CD8-positive, alpha-beta memory T cell (primary cell): ENCODE data around the gene ITPRID2. TPM values are rescaled to one million over a fixed set of nuclear protein-coding genes. Genes with fewer than 3 reads are reported as not detected.
"Not testable (repeated sequence)": the region's sequence is repeated elsewhere in the genome, so short reads cannot be mapped to it uniquely, and the experiment has no call there.

Source experiments
- CTCF ChIA-PET: fragments of 350-600 bp; sonication (Branson Sonifier 250); formaldehyde crosslinking; loops from one replicate; lab custom pipeline; 2021; ENCODE audit warnings: antibody characterized with exemption; lab: Charles Lee
- POLR2A ChIA-PET: fragments of 350-600 bp; sonication (Branson Sonifier 250); formaldehyde crosslinking; loops from one replicate; lab custom pipeline; 2021; ENCODE audit warnings: antibody characterized with exemption; lab: Charles Lee
- DNase-seq, 5 donors: peaks; one replicate each; pipeline versions ENCODE4 v3.0.0 to v3.0.0-alpha.2; 2020 to 2022; ENCODE audit warnings: mixed read lengths in 1 of 5
- H3K27ac ChIP-seq: one replicate; pipeline ENCODE4 v1.7.0; 2013; ENCODE audit warnings: low read depth, mild to moderate bottlenecking, low read length, moderate library complexity
- H3K27me3 ChIP-seq: 2 replicates; pipeline ENCODE4 v1.7.0; 2013; ENCODE audit warnings: low read length, mild to moderate bottlenecking; ENCODE audit not compliant: insufficient read depth, poor library complexity, severe bottlenecking
- H3K36me3 ChIP-seq: 2 replicates; pipeline ENCODE4 v1.7.0; 2013; ENCODE audit warnings: mild to moderate bottlenecking, low read length, moderate library complexity; ENCODE audit not compliant: insufficient read depth
- H3K4me1 ChIP-seq: 2 replicates; pipeline ENCODE4 v1.7.0; 2013; ENCODE audit warnings: mild to moderate bottlenecking, low read length, moderate library complexity; ENCODE audit not compliant: insufficient read depth
- H3K4me3 ChIP-seq: 2 replicates; pipeline ENCODE4 v1.7.0; 2013; ENCODE audit warnings: mild to moderate bottlenecking, low read length
- H3K9me3 ChIP-seq: 2 replicates; pipeline ENCODE4 v1.7.0; 2013; ENCODE audit warnings: mild to moderate bottlenecking, low read length
- H3K27ac Mint-ChIP-seq, 8 donors: one replicate each; pipeline ENCODE4 v1.8.0; 2020 to 2021; ENCODE audit warnings: mixed read lengths in 8 of 8, mild to moderate bottlenecking in 6 of 8, inconsistent platforms in 3 of 8, moderate library complexity in 3 of 8
- H3K27me3 Mint-ChIP-seq, 2 donors: one replicate each; pipeline ENCODE4 v1.8.0; 2020 to 2021; ENCODE audit warnings: mixed read lengths in 2 of 2, mild to moderate bottlenecking in 1 of 2, moderate library complexity in 1 of 2
- H3K36me3 Mint-ChIP-seq, 3 donors: one replicate each; pipeline ENCODE4 v1.8.0; 2020 to 2021; ENCODE audit warnings: mixed read lengths in 3 of 3, inconsistent platforms in 1 of 3, mild to moderate bottlenecking in 1 of 3
- H3K4me1 Mint-ChIP-seq, 3 donors: one replicate each; pipeline ENCODE4 v1.8.0; 2020 to 2021; ENCODE audit warnings: mixed read lengths in 3 of 3, inconsistent platforms in 1 of 3, mild to moderate bottlenecking in 1 of 3
- H3K4me3 Mint-ChIP-seq, 7 donors: one replicate each; pipeline ENCODE4 v1.8.0; 2020 to 2021; ENCODE audit warnings: mixed read lengths in 7 of 7, mild to moderate bottlenecking in 6 of 7, moderate library complexity in 4 of 7, inconsistent platforms in 2 of 7
- H3K9me3 Mint-ChIP-seq, 5 donors: one replicate each; pipeline ENCODE4 v1.8.0; 2020 to 2022; ENCODE audit warnings: mixed read lengths in 5 of 5, mild to moderate bottlenecking in 3 of 5, moderate library complexity in 2 of 5, inconsistent platforms in 1 of 5
- polyA plus RNA-seq: library from polyadenylated mRNA; unstranded; fragments of 300-500 nt; fragmentation: Illumina TruSeq; gene quantifications from one replicate; pipeline ENCODE4 v1.2.3, GENCODE V29; 2021
- total RNA-seq, 2 experiments: library from RNA; stranded (reverse); gene quantifications; one replicate each; pipeline ENCODE4 v1.2.3, GENCODE V29; 2021

The ITPRID2 gene
- total and polyA plus RNA-seq, 3 experiments from 2014 or later: 3.4 to 58.4 (median 51.8) TPM

- Mint-ChIP-seq H3K27me3 (peaks cover 9 to 42% of the 10 kb centered on the region in 2 donors), H3K36me3 (peaks cover 0 to 2% (median 0%) of the 10 kb centered on the region in 3 donors), H3K27ac (no peak overlapping the region), H3K9me3 (no peaks in the 10 kb centered on the region), H3K4me1 (peaks cover 7 to 13% (median 12%) of the 10 kb centered on the region in 3 donors), H3K4me3 (no peak overlapping the region)
- CTCF ChIA-PET: no interaction called here
- H3K9me3 ChIP-seq: no peaks in the 10 kb centered on the region
- no peak overlapping the region for H3K27ac ChIP-seq
- peaks cover 3% of the 10 kb centered on the region for H3K27me3 ChIP-seq
- no peak overlapping the region for H3K4me3 ChIP-seq
- POLR2A ChIA-PET: no interaction called here
- H3K36me3 ChIP-seq: no peaks in the 10 kb centered on the region
- peaks cover 4% of the 10 kb centered on the region for H3K4me1 ChIP-seq
- no peak for DNase-seq
These were observed 67.2 kb downstream of the ITPRID2 start for GRCh38 chr2:181958726-181959125.

DNA sequence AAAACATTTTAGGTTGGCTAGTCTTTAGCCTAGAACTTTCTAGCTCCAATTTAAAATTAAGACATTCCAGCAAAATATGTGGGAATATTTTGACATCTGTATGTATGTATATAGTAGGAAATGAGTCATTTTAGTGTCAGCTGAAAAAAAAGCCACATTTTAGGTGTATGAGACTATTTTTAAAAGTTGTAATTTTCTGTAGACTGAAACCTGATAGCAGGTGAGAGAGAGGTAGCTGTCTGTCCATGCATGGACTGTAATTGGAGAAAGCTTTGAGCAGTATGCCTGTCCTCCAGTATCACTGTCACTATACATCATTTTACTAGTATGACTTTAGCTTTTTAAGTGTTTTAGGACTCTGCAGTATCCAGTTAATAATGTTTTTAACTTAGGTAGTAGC, 68.0 kb downstream of the ITPRID2 start:
- no peak overlapping the region for H3K4me3 Mint-ChIP-seq
- H3K27ac ChIP-seq: no peak overlapping the region
- H3K27ac Mint-ChIP-seq: no peak overlapping the region
- DNase-seq: no peak
- no peak overlapping the region for H3K4me3 ChIP-seq
- peaks cover 1 to 5% (median 4%) of the 10 kb centered on the region in 3 donors for H3K4me1 Mint-ChIP-seq
- H3K27me3 Mint-ChIP-seq: peaks cover 9 to 40% of the 10 kb centered on the region in 2 donors
- no peaks in the 10 kb centered on the region for H3K9me3 ChIP-seq
- no peaks in the 10 kb centered on the region for H3K36me3 ChIP-seq
- H3K9me3 Mint-ChIP-seq: no peaks in the 10 kb centered on the region
- peaks cover 3% of the 10 kb centered on the region for H3K27me3 ChIP-seq
- peaks cover 0 to 2% (median 0%) of the 10 kb centered on the region in 3 donors for H3K36me3 Mint-ChIP-seq
- CTCF ChIA-PET: no interaction called here
- no peaks in the 10 kb centered on the region for H3K4me1 ChIP-seq
- POLR2A ChIA-PET: interaction anchor here (0.7 kb wide), 1 partner anchor 63 kb away, joined by 3 read pairs; no protein-coding TSS in a partner anchor

DNA sequence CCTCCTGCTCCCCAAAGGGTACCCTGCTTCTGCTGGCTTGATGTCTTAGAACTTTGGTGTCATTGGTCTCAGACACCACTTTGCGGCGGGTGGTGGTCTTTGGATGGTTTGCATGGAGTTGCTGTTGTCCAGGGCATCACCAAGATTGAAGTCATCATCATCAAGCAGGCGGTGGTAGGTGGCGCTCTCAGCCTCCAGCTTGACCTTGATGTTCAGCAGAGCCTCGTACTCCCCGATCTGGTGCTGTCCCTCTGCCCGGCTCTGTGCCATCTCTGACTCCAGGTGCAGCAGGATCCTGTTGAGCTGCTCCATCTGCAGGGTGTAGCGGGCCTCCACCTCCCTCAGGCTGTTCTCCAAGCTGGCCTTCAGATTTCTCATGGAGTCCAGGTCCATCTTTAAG, 69.6 kb downstream of the ITPRID2 start:
- H3K4me1 Mint-ChIP-seq, POLR2A ChIA-PET, H3K9me3 ChIP-seq, H3K36me3 Mint-ChIP-seq, H3K27ac Mint-ChIP-seq, CTCF ChIA-PET, H3K36me3 ChIP-seq, H3K4me3 Mint-ChIP-seq, DNase-seq, H3K4me3 ChIP-seq, H3K4me1 ChIP-seq, H3K27ac ChIP-seq, H3K27me3 ChIP-seq: not testable (repeated sequence)
- Mint-ChIP-seq H3K27me3 (peaks cover 11 to 38% of the 10 kb centered on the region in 2 donors), H3K9me3 (peaks cover 0 to 10% (median 0%) of the 10 kb centered on the region in 5 donors)

DNA sequence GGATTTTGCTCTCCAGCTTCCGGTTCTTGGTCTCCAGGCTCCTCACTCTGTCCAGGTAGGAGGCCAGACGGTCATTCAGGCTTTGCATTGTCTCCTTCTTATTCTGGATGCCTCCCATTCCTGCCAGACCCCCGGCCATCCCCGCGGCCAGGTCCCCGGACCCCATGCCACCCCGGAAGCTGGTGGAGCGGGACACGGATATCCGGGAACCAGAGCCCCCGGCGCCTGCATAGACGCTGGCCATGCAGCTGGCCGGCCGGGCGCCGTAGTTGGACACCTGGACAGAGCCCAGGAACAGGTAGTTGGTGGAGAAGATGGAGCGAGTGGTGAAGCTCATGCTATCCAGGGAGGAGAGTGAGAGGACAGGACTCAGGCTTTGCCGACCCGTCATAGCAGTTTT, 70.6 kb downstream of the ITPRID2 start:
- ChIA-PET POLR2A (no interaction called here), CTCF (no interaction called here)
- Histone ChIP-seq H3K36me3 (no peaks in the 10 kb centered on the region), H3K4me3 (no peak overlapping the region), H3K27ac (no peak overlapping the region), H3K27me3 (peaks cover 3% of the 10 kb centered on the region), H3K4me1 (no peaks in the 10 kb centered on the region), H3K9me3 (no peaks in the 10 kb centered on the region)
- Mint-ChIP-seq H3K4me1 (no peaks in the 10 kb centered on the region), H3K36me3 (peaks cover 0 to 2% (median 0%) of the 10 kb centered on the region in 3 donors), H3K27me3 (peaks cover 9 to 40% of the 10 kb centered on the region in 2 donors), H3K9me3 (peaks cover 0 to 10% (median 0%) of the 10 kb centered on the region in 5 donors), H3K4me3 (no peak overlapping the region), H3K27ac (no peak overlapping the region)
- DNase-seq: no peak

GRCh38 chr2:181970160-181970794, 78.7 kb downstream of the ITPRID2 start:
- Mint-ChIP-seq H3K4me3 (no peak overlapping the region), H3K4me1 (no peaks in the 10 kb centered on the region)
- CTCF ChIA-PET: no interaction called here

GRCh38 chr2:181971032-181971431, 79.5 kb downstream of the ITPRID2 start:
- POLR2A ChIA-PET: no interaction called here
- no peaks in the 10 kb centered on the region for H3K9me3 ChIP-seq
- no peak for DNase-seq

More at GRCh38 chr2:181970160-181970794, 78.7 kb downstream of the ITPRID2 start:
- no peaks in the 10 kb centered on the region for H3K36me3 ChIP-seq
- Mint-ChIP-seq H3K36me3 (no peaks in the 10 kb centered on the region), H3K27me3 (peaks cover 11 to 55% of the 10 kb centered on the region in 2 donors), H3K9me3 (peaks cover 0 to 9% (median 7%) of the 10 kb centered on the region in 5 donors), H3K27ac (no peak overlapping the region)
- H3K27ac ChIP-seq: no peak overlapping the region
- no peak for DNase-seq
- H3K4me3 ChIP-seq: no peak overlapping the region
- H3K27me3 ChIP-seq: no peaks in the 10 kb centered on the region
- H3K9me3 ChIP-seq: no peaks in the 10 kb centered on the region
- POLR2A ChIA-PET: no interaction called here
- no peaks in the 10 kb centered on the region for H3K4me1 ChIP-seq

DNA sequence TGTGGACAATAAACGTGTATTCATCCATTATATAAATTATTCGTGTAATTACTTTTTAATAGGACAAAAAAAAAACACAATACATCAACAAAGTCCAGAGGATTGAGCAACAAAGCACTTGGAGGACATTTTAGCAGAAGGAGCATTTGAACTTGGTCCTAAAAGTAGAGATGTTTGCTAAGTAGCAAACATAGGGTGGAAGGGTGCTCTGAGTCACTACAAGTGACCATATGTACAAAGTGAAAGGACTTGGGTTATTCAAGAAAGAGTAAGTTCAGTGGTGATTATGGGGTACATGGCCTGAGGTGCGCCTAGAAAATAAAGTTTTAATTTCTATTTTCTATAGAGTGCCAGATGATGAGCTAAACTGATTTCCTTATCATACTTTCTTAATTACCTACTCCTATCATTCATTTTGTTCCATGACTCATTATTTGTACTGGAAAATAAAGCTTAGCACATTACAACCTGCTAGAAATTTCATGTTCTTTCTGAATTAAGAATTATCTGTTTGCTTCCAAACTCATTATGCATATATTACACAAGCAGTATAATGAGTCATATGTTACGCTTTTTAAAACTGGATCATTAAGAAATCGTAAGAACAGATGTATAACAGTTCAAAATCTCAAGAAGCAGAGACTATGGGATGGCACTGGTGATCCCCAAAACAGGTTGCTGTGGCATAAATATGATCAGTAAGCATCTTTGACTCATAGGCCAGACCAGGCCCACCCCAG, 81.1 kb downstream of the ITPRID2 start:
- Mint-ChIP-seq H3K27me3 (peaks cover 11 to 49% of the 10 kb centered on the region in 2 donors), H3K36me3 (no peaks in the 10 kb centered on the region), H3K9me3 (peaks cover 0 to 7% (median 4%) of the 10 kb centered on the region in 5 donors), H3K4me3 (no peak overlapping the region), H3K27ac (no peak overlapping the region), H3K4me1 (no peaks in the 10 kb centered on the region)
- Histone ChIP-seq H3K27ac (no peak overlapping the region), H3K36me3 (no peaks in the 10 kb centered on the region), H3K4me1 (no peaks in the 10 kb centered on the region), H3K4me3 (no peak overlapping the region), H3K27me3 (no peaks in the 10 kb centered on the region), H3K9me3 (no peaks in the 10 kb centered on the region)
- DNase-seq: no peak
- CTCF ChIA-PET: interaction anchor here (0.6 kb wide), 1 partner anchor 315 kb away, joined by 4 read pairs; no protein-coding TSS in a partner anchor
- POLR2A ChIA-PET: no interaction called here

More at GRCh38 chr2:181971032-181971431, 79.5 kb downstream of the ITPRID2 start:
- CTCF ChIA-PET: no interaction called here
- no peaks in the 10 kb centered on the region for H3K4me1 Mint-ChIP-seq
- H3K27ac Mint-ChIP-seq: no peak overlapping the region
- no peaks in the 10 kb centered on the region for H3K36me3 Mint-ChIP-seq
- H3K4me1 ChIP-seq: no peaks in the 10 kb centered on the region
- H3K27me3 ChIP-seq: no peaks in the 10 kb centered on the region
- H3K27ac ChIP-seq: no peak overlapping the region
- peaks cover 11 to 55% of the 10 kb centered on the region in 2 donors for H3K27me3 Mint-ChIP-seq
- H3K36me3 ChIP-seq: no peaks in the 10 kb centered on the region
- no peak overlapping the region for H3K4me3 Mint-ChIP-seq
- no peak overlapping the region for H3K4me3 ChIP-seq
- H3K9me3 Mint-ChIP-seq: peaks cover 0 to 8% (median 4%) of the 10 kb centered on the region in 5 donors

DNA sequence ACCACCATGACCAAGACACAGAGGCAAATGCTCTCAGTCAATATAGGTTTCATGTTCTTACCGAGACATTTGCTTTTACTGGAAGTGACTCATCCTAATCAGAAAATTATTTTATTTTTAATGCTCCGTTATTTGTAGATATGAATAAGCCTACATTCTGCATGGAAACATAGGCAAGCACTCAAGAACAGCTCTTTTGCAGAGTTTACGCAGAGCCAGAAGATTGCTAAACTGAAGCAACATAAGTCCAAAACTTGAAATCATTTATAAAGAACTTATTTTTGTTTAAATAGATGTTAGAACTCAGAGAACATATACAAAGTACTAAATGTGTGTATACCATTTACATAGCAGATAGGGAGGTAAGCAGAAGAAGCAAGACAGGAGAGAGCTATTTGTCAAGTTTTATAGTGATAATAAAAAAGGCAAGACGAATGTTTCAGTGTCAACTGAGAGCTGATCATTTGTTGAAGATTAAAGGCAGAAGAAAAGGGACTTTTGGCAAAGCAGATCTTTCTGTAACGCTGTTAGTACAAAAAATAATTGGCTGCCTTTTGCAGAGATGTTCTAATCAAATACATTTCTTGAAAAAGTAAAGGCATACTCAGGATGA, 81.7 kb downstream of the ITPRID2 start:
- H3K27me3 ChIP-seq: no peaks in the 10 kb centered on the region
- H3K4me3 ChIP-seq: no peak overlapping the region
- no peaks in the 10 kb centered on the region for H3K4me1 ChIP-seq
- H3K36me3 Mint-ChIP-seq: no peaks in the 10 kb centered on the region
- no peak for DNase-seq
- no peak overlapping the region for H3K4me3 Mint-ChIP-seq
- peaks cover 0 to 7% (median 4%) of the 10 kb centered on the region in 5 donors for H3K9me3 Mint-ChIP-seq
- H3K27ac ChIP-seq: no peak overlapping the region
- no peak overlapping the region for H3K27ac Mint-ChIP-seq
- H3K9me3 ChIP-seq: no peaks in the 10 kb centered on the region
- peaks cover 11 to 45% of the 10 kb centered on the region in 2 donors for H3K27me3 Mint-ChIP-seq
- POLR2A ChIA-PET: no interaction called here
- CTCF ChIA-PET: interaction anchor here (0.6 kb wide), 1 partner anchor 315 kb away, joined by 4 read pairs; no protein-coding TSS in a partner anchor
- no peaks in the 10 kb centered on the region for H3K4me1 Mint-ChIP-seq
- H3K36me3 ChIP-seq: no peaks in the 10 kb centered on the region
